K562 (cell line): ENCODE measurements around the gene MAGI1. TPM values are rescaled to one million over a fixed set of nuclear protein-coding genes. Genes with fewer than 3 reads are reported as not detected.

ENCODE experiments used
- ATAC-seq: fragments of 200-7000 bp; cut with Tn5 transposase; 3 replicates; pipeline ENCODE4 v1.9.1; 2020; ENCODE audit warnings: moderate library complexity
- BruUV-seq: library from RNA; stranded (reverse); fragments of 400-500 nt; replicated peaks from 2 replicates; lab custom pipeline; 2021; lab: Mats Ljungman, UMichigan
- CTCF ChIA-PET: fragments of 300-600 bp; formaldehyde crosslinking; extraction: SDS; loops from one replicate; lab custom pipeline; 2021; ENCODE audit warnings: low intra/inter-chr PET ratio; lab: Yijun Ruan, JAX
- POLR2A ChIA-PET: fragments of 300-600, 350-650 bp; sonication (Branson Sonifier 250); formaldehyde crosslinking; extraction: SDS; loops from one replicate; lab custom pipeline; 2021; ENCODE audit warnings: antibody characterized with exemption, inconsistent platforms; lab: Yijun Ruan, JAX
- DNase-seq, 4 experiments: peaks; one replicate each; pipeline versions ENCODE4 v3.0.0 to v3.0.0-alpha.2; 2011 to 2018; ENCODE audit warnings: low spot score in 3 of 4, mixed read lengths in 3 of 4; ENCODE audit errors: extremely low read depth in 1 of 4
- FAIRE-seq: peaks from 2 replicates; lab custom pipeline; 2011; peaks lifted over from hg19 to GRCh38; lab: Jason Lieb, UNC
- H2AFZ ChIP-seq: 2 replicates; pipeline ENCODE4 v1.6.0; 2011; ENCODE audit warnings: low read depth, low read length, control low read depth, inconsistent platforms
- H3K27ac ChIP-seq: fragments of 200-600 bp; 3 replicates; pipeline ENCODE4 v1.8.0; 2011; ENCODE audit warnings: low read depth, mild to moderate bottlenecking, control low read depth, inconsistent platforms, low read length, moderate library complexity, mixed read lengths; ENCODE audit errors: extremely low read depth
- H3K27me3 ChIP-seq, 2 experiments: fragments of 300-600 bp in 1 of 2; 2 replicates in 1 of 2; 3 replicates in 1 of 2; pipeline versions ENCODE4 v1.6.0 to v1.8.0; 2011; ENCODE audit warnings: inconsistent platforms in 2 of 2, low read length in 2 of 2, mild to moderate bottlenecking in 1 of 2, mixed read lengths in 1 of 2, moderate library complexity in 1 of 2; ENCODE audit not compliant: control insufficient read depth in 2 of 2, insufficient read depth in 2 of 2
- H3K36me3 ChIP-seq: fragments of 300-600 bp; 3 replicates; pipeline ENCODE4 v1.8.0; 2011; ENCODE audit warnings: mild to moderate bottlenecking, low read length, inconsistent platforms; ENCODE audit not compliant: control insufficient read depth, insufficient read depth
- H3K4me1 ChIP-seq, 2 experiments: fragments of 200-600 bp in 1 of 2; replicated peaks in 1 of 2; 2 replicates in 1 of 2; 3 replicates in 1 of 2; pipeline versions ENCODE4 v1.5.1 to v1.8.0; 2011; ENCODE audit warnings: inconsistent platforms in 2 of 2, low read length in 2 of 2, mild to moderate bottlenecking in 1 of 2, mixed read lengths in 1 of 2, moderate library complexity in 1 of 2; ENCODE audit not compliant: control insufficient read depth in 2 of 2, insufficient read depth in 2 of 2
- H3K4me2 ChIP-seq: 2 replicates; pipeline ENCODE4 v1.6.1; 2011; ENCODE audit warnings: low read length, control low read depth, inconsistent platforms, mixed read lengths; ENCODE audit not compliant: insufficient read depth
- H3K4me3 ChIP-seq: fragments of 200-600 bp; sonication (generic), shearing (Covaris generic); 2 replicates; pipeline ENCODE4 v1.5.1; 2016; ENCODE audit warnings: control low read depth, inconsistent platforms
- H3K79me2 ChIP-seq: fragments of 200-600 bp; 3 replicates; pipeline ENCODE4 v1.8.0; 2011; ENCODE audit warnings: low read length, inconsistent platforms; ENCODE audit not compliant: control insufficient read depth, insufficient read depth
- H3K9ac ChIP-seq, 2 experiments: 2 replicates each; pipeline versions ENCODE4 v1.6.0 to v1.6.1; 2011; ENCODE audit warnings: low read depth in 2 of 2, low read length in 2 of 2, control low read depth in 1 of 2, inconsistent platforms in 1 of 2, mild to moderate bottlenecking in 1 of 2, mixed read lengths in 1 of 2; ENCODE audit not compliant: insufficient read depth in 1 of 2
- H3K9me1 ChIP-seq: one replicate; pipeline ENCODE4 v1.6.0; 2011; ENCODE audit warnings: inconsistent platforms, mild to moderate bottlenecking, low read length, moderate library complexity; ENCODE audit not compliant: control insufficient read depth, insufficient read depth
- H3K9me3 ChIP-seq: replicated peaks from 2 replicates; pipeline ENCODE4 v1.5.1; 2011; ENCODE audit warnings: low read depth, low read length, inconsistent platforms; ENCODE audit not compliant: control insufficient read depth, insufficient read depth
- H4K20me1 ChIP-seq: replicated peaks from 2 replicates; pipeline ENCODE4 v1.6.1; 2011; ENCODE audit warnings: low read length, inconsistent platforms, mixed read lengths; ENCODE audit not compliant: control insufficient read depth, insufficient read depth
- ADNP ChIP-seq: fragments of 200-800 bp; sonication (Bioruptor generic); IDR thresholded peaks from 2 replicates; pipeline ENCODE4 v1.6.1; 2016; ENCODE audit warnings: missing genetic modification characterization, missing compliant biosample characterization
- BHLHE40 ChIP-seq: IDR thresholded peaks from 2 replicates; pipeline ENCODE4 v1.6.1; 2011; ENCODE audit warnings: low read length, improper control_type of control experiment
- FOXA1 ChIP-seq: fragments of 450-650 bp; IDR thresholded peaks from 2 replicates; pipeline ENCODE4 v1.6.1; 2016; ENCODE audit warnings: mild to moderate bottlenecking, borderline replicate concordance
- HDGF ChIP-seq: fragments of 450-650 bp; IDR thresholded peaks from 2 replicates; pipeline ENCODE4 v1.6.1; 2016
- HNRNPK ChIP-seq: fragments of 200-400 bp; formaldehyde crosslinking; IDR thresholded peaks from one replicate; pipeline ENCODE4 v1.6.1; 2018; ENCODE audit warnings: mild to moderate bottlenecking, low read depth, low read length; ENCODE audit not compliant: poor library complexity, severe bottlenecking
- HOMEZ ChIP-seq: fragments of 250-450 bp; sonication (Bioruptor Pico); IDR thresholded peaks from 2 replicates; pipeline ENCODE4 v1.4.0; 2020; ENCODE audit warnings: mild to moderate bottlenecking, moderate library complexity
- ILF3 ChIP-seq: fragments of 450-650 bp; IDR thresholded peaks from 2 replicates; pipeline ENCODE4 v1.6.1; 2018; ENCODE audit warnings: antibody characterized with exemption, mild to moderate bottlenecking, moderate library complexity, borderline replicate concordance
- RBM25 ChIP-seq: fragments of 200-400 bp; formaldehyde crosslinking; IDR thresholded peaks from 2 replicates; pipeline ENCODE4 v1.6.1; 2018; ENCODE audit warnings: low read length, low read depth, moderate library complexity; ENCODE audit not compliant: severe bottlenecking
- ZFP36 ChIP-seq: fragments of 150-350 bp; IDR thresholded peaks from 2 replicates; pipeline ENCODE4 v1.6.1; 2018; ENCODE audit warnings: low read length, low read depth; ENCODE audit not compliant: partially characterized antibody
- WGBS: fragments of 100-300 bp; shearing (Covaris generic); methylation state at CpG from one replicate; pipeline ENCODE4 v1.1.6; 2016; ENCODE audit warnings: low coverage, mixed read lengths; ENCODE audit not compliant: insufficient coverage; ENCODE audit errors: missing lambda C conversion rate; 5-methylcytosine and 5-hydroxymethylcytosine counted together
- in situ Hi-C: fragments of 300-500 bp; cut with MboI; formaldehyde crosslinking; loops from 4 replicates; pipeline ENCODE4 v1.15.0; 2018; ENCODE audit warnings: inconsistent platforms, mixed read lengths
- intact Hi-C: fragments of 100-400 bp; cut with micrococcal nuclease; formaldehyde crosslinking; loops from 2 replicates; pipeline ENCODE4 v1.14.2; 2022
- polyA plus RNA-seq, 8 experiments: library from polyadenylated mRNA; depleted of rRNA in 4 of 8; stranded (reverse) in 5 of 8; unstranded in 3 of 8; fragments of >200 nt; fragmentation: Nextera tagmentation in 2 of 8; fragmentation: Illumina TruSeq in 1 of 8; extraction: Ambion mirVana in 2 of 8; extraction: Trizol in 1 of 8; gene quantifications; 2 replicates each; pipeline versions ENCODE4 v1.2.1 to v1.2.3, GENCODE V29; 2011 to 2014; ENCODE audit warnings: inconsistent platforms in 1 of 8, missing spikeins in 1 of 8
- total RNA-seq, 7 experiments: library from RNA; depleted of rRNA in 6 of 7; stranded (reverse); fragments of >200 nt in 6 of 7; fragmentation: Illumina TruSeq in 2 of 7; extraction: Trizol in 2 of 7; gene quantifications; 2 replicates each; pipeline versions ENCODE4 v1.2.1 to v1.2.3, GENCODE V29; 2011 to 2021; ENCODE audit warnings: low replicate concordance in 1 of 7

The MAGI1 gene
- total and polyA plus RNA-seq, 9 of the 15 experiments (the other 6 are each of a cell fraction or from before 2014, with no cell fraction given): 7.8 to 59.4 (median 43.2) TPM

GRCh38 chr3:66019896-66020295 is 18.8 kb downstream of the MAGI1 start (continued):
- TF ChIP-seq BHLHE40 (no peak), ILF3 (no peak), HNRNPK (no peak), FOXA1 (no peak), ADNP (tag) (no peak), HOMEZ (CRISPR knock-in tag) (no peak)

GRCh38 chr3:66018057-66019033 is 20.4 kb downstream of the MAGI1 start:
- Histone ChIP-seq H3K27ac (no peak overlapping the region), H3K79me2 (no peaks in the 10 kb centered on the region), H4K20me1 (no peaks in the 10 kb centered on the region), H3K9me1 (no peaks in the 10 kb centered on the region), H3K4me2 (no peak overlapping the region), H3K27me3 (peaks cover 0 to 5% of the 10 kb centered on the region in 2 experiments; a peak in 1 of 5 replicates), H3K4me1 (no peaks in the 10 kb centered on the region), H3K9ac (no peak overlapping the region), H3K4me3 (no peak overlapping the region), H3K36me3 (no peaks in the 10 kb centered on the region), H3K9me3 (no peaks in the 10 kb centered on the region), H2AFZ (no peak overlapping the region)
- in situ Hi-C loops: no loop called here
- ATAC-seq: no peak
- no TSS peak for BruUV-seq
- ChIA-PET CTCF (no interaction called here), POLR2A (no interaction called here)
- no peak for FAIRE-seq
- intact Hi-C loops: no loop called here
- TF ChIP-seq ZFP36 (peak; percentile 38), HDGF (no peak), RBM25 (peak; percentile 59)
- no peak for DNase-seq
- WGBS: 1% methylated on average over 8 of the region's 8 CpGs
